HEK293 (cell line): ENCODE results near the gene KDF1.

ENCODE experiments used
- BCL6B ChIP-seq: fragments of 450-650 bp; formaldehyde crosslinking; IDR thresholded peaks from 2 replicates; pipeline ENCODE4 v1.5.1; 2017; ENCODE audit warnings: missing biosample characterization, missing genetic modification characterization
- ELK4 ChIP-seq: IDR thresholded peaks from 2 replicates; pipeline ENCODE4 v1.6.1; 2011; ENCODE audit warnings: mild to moderate bottlenecking, low read depth, low read length, borderline replicate concordance
- MEIS1 ChIP-seq: sonication (generic); formaldehyde crosslinking; IDR thresholded peaks from 2 replicates; pipeline ENCODE4 v1.8.1; 2022; ENCODE audit warnings: missing genetic modification reagents, mild to moderate bottlenecking, borderline replicate concordance
- OVOL3 ChIP-seq: fragments of 450-650 bp; formaldehyde crosslinking; IDR thresholded peaks from 2 replicates; pipeline ENCODE4 v1.5.1; 2016; ENCODE audit warnings: missing biosample characterization, missing genetic modification characterization
- PATZ1 ChIP-seq: fragments of 450-650 bp; formaldehyde crosslinking; IDR thresholded peaks from 2 replicates; pipeline ENCODE4 v1.5.1; 2016; ENCODE audit warnings: missing biosample characterization, missing genetic modification characterization
- PRDM1 ChIP-seq: fragments of 450-650 bp; formaldehyde crosslinking; IDR thresholded peaks from 2 replicates; pipeline ENCODE4; 2016; ENCODE audit warnings: missing biosample characterization, missing genetic modification characterization
- PRDM10 ChIP-seq: fragments of 450-650 bp; formaldehyde crosslinking; IDR thresholded peaks from 2 replicates; pipeline ENCODE4 v1.5.1; 2016; ENCODE audit warnings: missing biosample characterization, missing genetic modification characterization
- REPIN1 ChIP-seq: fragments of 450-650 bp; formaldehyde crosslinking; IDR thresholded peaks from 2 replicates; pipeline ENCODE4 v1.5.1; 2017; ENCODE audit warnings: missing biosample characterization, missing genetic modification characterization, low read depth
- REST ChIP-seq: fragments of 450-650 bp; formaldehyde crosslinking; IDR thresholded peaks from 2 replicates; pipeline ENCODE4 v1.5.1; 2016; ENCODE audit warnings: missing biosample characterization, missing genetic modification characterization
- ZBTB20 ChIP-seq: fragments of 450-650 bp; formaldehyde crosslinking; IDR thresholded peaks from 2 replicates; pipeline ENCODE4 v1.5.1; 2016; ENCODE audit warnings: missing biosample characterization, missing genetic modification characterization
- ZNF121 ChIP-seq: fragments of 450-650 bp; formaldehyde crosslinking; IDR thresholded peaks from 2 replicates; pipeline ENCODE4 v1.5.1; 2016; ENCODE audit warnings: missing biosample characterization, missing genetic modification characterization
- ZNF138 ChIP-seq: fragments of 450-650 bp; formaldehyde crosslinking; IDR thresholded peaks from 2 replicates; pipeline ENCODE4 v1.5.1; 2016; ENCODE audit warnings: missing biosample characterization, missing genetic modification characterization, borderline replicate concordance
- ZNF148 ChIP-seq: fragments of 450-650 bp; formaldehyde crosslinking; IDR thresholded peaks from 2 replicates; pipeline ENCODE4 v1.5.0; 2017; ENCODE audit warnings: missing biosample characterization, missing genetic modification characterization, borderline replicate concordance
- ZNF155 ChIP-seq: fragments of 450-650 bp; formaldehyde crosslinking; IDR thresholded peaks from 2 replicates; pipeline ENCODE4 v1.5.1; 2016; ENCODE audit warnings: missing biosample characterization, missing genetic modification characterization
- ZNF175 ChIP-seq: fragments of 450-650 bp; formaldehyde crosslinking; IDR thresholded peaks from 2 replicates; pipeline ENCODE4 v1.5.1; 2016; ENCODE audit warnings: missing biosample characterization, missing genetic modification characterization
- ZNF423 ChIP-seq: fragments of 450-650 bp; formaldehyde crosslinking; IDR thresholded peaks from 2 replicates; pipeline ENCODE4 v1.5.1; 2016; ENCODE audit warnings: missing biosample characterization, missing genetic modification characterization
- ZNF513 ChIP-seq: fragments of 450-650 bp; IDR thresholded peaks from 2 replicates; pipeline ENCODE4 v1.5.1; 2018; ENCODE audit warnings: missing biosample characterization, missing genetic modification characterization
- ZNF660 ChIP-seq: fragments of 450-650 bp; IDR thresholded peaks from 2 replicates; pipeline ENCODE4 v1.5.1; 2018; ENCODE audit warnings: missing biosample characterization, mild to moderate bottlenecking, missing genetic modification characterization
- ZNF677 ChIP-seq: fragments of 450-650 bp; IDR thresholded peaks from 2 replicates; pipeline ENCODE4 v1.5.0; 2018; ENCODE audit warnings: missing biosample characterization, mild to moderate bottlenecking, missing genetic modification characterization, moderate library complexity
- ZNF747 ChIP-seq: fragments of 450-650 bp; formaldehyde crosslinking; IDR thresholded peaks from 2 replicates; pipeline ENCODE4 v1.5.1; 2016; ENCODE audit warnings: missing biosample characterization, missing genetic modification characterization

The KDF1 gene

GRCh38 chr1:26921540-26922430 lies 38.5 kb downstream of the KDF1 start, which contains the start of gene NUDC (continued):
- TF ChIP-seq ZNF513 (tag by site-specific recombination), result no peak
- TF ChIP-seq ZNF660 (tag by site-specific recombination), result no peak
- no peak; the same call in 1 of the 2 replicates for TF ChIP-seq ELK4
- peak; percentile 61 for TF ChIP-seq PATZ1 (tag by site-specific recombination)
- TF ChIP-seq ZBTB20, result peak; percentile 89
- TF ChIP-seq ZNF138 (tag by site-specific recombination), result no peak
- no peak for TF ChIP-seq BCL6B
- no peak for TF ChIP-seq OVOL3 (tag by site-specific recombination)
- peak; percentile 48 for TF ChIP-seq PRDM10
- TF ChIP-seq ZNF121 (tag by site-specific recombination), result peak; percentile 67; the same call in 1 of the 2 replicates
- TF ChIP-seq MEIS1 (CRISPR knock-in tag), result no peak
- no peak for TF ChIP-seq ZNF423 (tag by site-specific recombination)
- TF ChIP-seq ZNF175 (tag by site-specific recombination), result no peak
- TF ChIP-seq ZNF148 (tag by site-specific recombination), result no peak
- no peak for TF ChIP-seq REST (tag by site-specific recombination)
- TF ChIP-seq ZNF155 (tag by site-specific recombination), result no peak
- TF ChIP-seq PRDM1 (tag by site-specific recombination), result no peak
- no peak for TF ChIP-seq ZNF747 (tag by site-specific recombination)
- no peak for TF ChIP-seq ZNF677 (tag by site-specific recombination)
- peak; percentile 40; the same call in 1 of the 2 replicates for TF ChIP-seq REPIN1 (tag by site-specific recombination)
